Kidney tubule cell (primary cell): Measurements from ENCODE around the gene TRIM58.

Experiments used
- DNase-seq: peaks from one replicate; pipeline ENCODE4 v3.0.0-alpha.2; 2018; ENCODE audit warnings: low spot score

The TRIM58 gene

GRCh38 chr1:247895163-247895637, 38.2 kb downstream of the TRIM58 start, which contains the start of gene OR2W3:
OR2W3 (plus strand) TSS chr1:247895587; CDS start chr1:247895587, 0 bp downstream.
- DNase-seq = no peak

GRCh38 chr1:247895976-247896375, 39.0 kb downstream of the TRIM58 start:
- DNase-seq = no peak

GRCh38 chr1:247904122-247904521, 47.1 kb downstream of the TRIM58 start:
- no peak for DNase-seq

- no peak for DNase-seq
These were observed 48.2 kb downstream of the TRIM58 start for GRCh38 chr1:247905181-247905580.

GRCh38 chr1:247905910-247906503, 49.0 kb downstream of the TRIM58 start:
- no peak for DNase-seq

- peak; percentile 9 for DNase-seq
These were observed 49.6 kb downstream of the TRIM58 start for GRCh38 chr1:247906504-247907047.

GRCh38 chr1:247908766-247909165, 51.8 kb downstream of the TRIM58 start:
- no peak for DNase-seq

- no peak for DNase-seq
These were observed 56.8 kb downstream of the TRIM58 start for GRCh38 chr1:247913786-247914185.

- no peak for DNase-seq
These were observed 58.1 kb downstream of the TRIM58 start for GRCh38 chr1:247914941-247915662.

GRCh38 chr1:247919952-247920351, 63.0 kb downstream of the TRIM58 start, which contains the start of gene OR2T8:
OR2T8 (plus strand) TSS chr1:247920252; CDS start chr1:247921018, 766 bp downstream.
- DNase-seq = no peak

GRCh38 chr1:247923941-247924340, 67.0 kb downstream of the TRIM58 start:
- DNase-seq = no peak

GRCh38 chr1:247924868-247925267, 67.9 kb downstream of the TRIM58 start, which contains the start of gene OR2AJ1:
OR2AJ1 (plus strand) TSS chr1:247924889; CDS start chr1:247933769, 8,880 bp downstream.
- no peak for DNase-seq
